Inferior parietal cortex (tissue), 1 donor: Measurements from ENCODE around the gene MRPL45.

Source experiments
- DNase-seq: peaks from one replicate; pipeline ENCODE4 v3.0.0-alpha.2; 2016; ENCODE audit errors: extremely low spot score

The MRPL45 gene

DNA sequence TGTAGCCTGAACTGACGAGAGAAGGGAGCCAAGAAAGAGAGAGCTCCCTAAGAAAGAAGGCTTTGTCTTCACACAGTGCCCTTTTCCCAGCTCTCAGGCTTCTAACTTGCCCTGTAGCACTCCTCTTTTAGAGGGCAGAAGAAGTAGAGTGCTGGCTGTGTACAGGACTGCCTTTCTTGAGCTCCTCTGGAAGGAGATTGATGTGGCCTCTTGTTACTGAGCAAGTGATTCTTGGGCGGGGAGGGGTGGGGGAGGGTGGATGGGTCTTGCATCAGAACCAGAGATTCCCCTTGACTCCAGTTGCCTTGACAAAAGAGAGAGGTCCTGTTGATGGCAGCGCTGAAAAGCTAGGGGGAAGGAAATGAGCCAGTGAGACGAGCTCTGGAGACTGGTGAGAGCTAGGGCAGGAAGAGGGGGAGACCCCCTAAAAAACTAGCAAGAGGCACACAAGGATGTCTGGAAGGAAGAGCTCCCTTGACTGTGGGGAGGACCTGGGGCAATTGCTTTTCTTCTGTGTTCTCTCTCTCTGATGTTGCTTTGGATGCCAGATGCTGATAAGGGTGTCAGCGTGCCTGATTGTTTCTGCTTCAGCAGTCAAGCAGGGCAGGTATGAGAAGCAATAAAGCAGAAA is 28.4 kb downstream of the MRPL45 start:
- DNase-seq, result no peak

DNA sequence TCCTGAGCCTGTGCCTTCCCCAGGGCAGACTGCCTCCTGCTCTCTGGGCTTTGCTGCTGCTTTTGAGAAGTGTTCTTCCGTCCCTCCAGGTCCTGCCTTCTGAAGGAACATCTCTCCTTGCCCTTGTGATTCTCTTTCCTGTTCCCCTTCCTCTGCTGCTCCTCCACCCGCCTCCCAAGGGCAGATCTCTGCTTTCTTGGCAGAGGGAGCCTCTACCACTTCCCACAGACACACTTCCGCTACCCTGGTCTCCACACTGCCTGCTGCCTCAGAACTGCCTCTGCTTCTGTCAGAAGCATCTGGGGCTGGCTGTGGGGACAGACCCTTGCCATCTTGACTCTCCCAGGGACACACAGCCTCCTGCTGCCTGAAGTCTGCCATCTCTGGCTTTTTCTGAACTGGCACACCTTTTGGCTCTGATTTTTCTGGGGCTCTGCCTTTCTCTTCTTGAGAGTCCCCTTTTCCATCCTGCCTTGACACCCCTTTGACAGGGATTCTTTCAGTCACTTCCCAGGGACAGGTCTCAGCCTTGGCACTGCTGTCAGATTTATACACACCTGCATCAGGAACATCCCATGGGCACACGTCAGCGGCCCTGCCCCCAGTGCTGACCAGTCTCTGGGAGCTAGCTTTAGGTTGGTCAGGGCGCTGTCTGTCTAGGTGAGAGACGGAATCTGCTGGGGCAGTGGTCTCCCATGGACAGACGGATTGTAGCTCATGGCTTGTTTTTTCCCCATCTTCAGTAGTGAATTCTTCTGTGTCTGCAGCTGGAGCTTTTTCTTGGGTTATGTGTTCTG is 30.2 kb downstream of the MRPL45 start:
- no peak for DNase-seq

- no peak for DNase-seq
Measured at GRCh38 chr17:38327936-38328335, 31.0 kb downstream of the MRPL45 start.

GRCh38 chr17:38328620-38329019 is 31.7 kb downstream of the MRPL45 start:
- DNase-seq, result no peak

GRCh38 chr17:38329284-38329683 is 32.3 kb downstream of the MRPL45 start:
- no peak for DNase-seq

GRCh38 chr17:38329808-38330730 is 33.1 kb downstream of the MRPL45 start:
- DNase-seq, result no peak

DNA sequence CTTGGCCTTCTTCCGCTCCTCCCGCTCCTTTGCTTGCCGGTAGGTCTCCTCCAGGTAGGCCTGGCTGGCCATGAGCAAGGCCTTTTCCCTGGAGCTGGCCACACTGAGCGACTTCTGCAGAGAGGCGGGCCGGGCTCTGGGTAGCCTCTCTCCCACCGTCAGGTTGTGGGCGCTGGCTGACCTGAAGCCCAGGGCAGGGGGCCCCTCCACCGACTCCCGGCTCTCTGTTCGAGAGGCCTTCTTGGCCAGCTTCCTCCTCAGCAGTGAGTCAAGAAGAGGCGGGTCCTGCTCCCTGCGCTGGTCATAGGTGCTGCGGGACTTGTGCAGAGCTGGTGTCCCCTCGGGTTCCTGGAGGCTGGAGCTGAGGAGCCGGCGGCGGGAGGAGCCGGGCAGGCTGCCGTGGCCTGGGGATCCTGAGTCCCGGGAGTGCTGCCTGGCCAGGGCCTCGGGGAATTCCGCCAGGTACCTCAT is 34.0 kb downstream of the MRPL45 start:
- no peak for DNase-seq

DNA sequence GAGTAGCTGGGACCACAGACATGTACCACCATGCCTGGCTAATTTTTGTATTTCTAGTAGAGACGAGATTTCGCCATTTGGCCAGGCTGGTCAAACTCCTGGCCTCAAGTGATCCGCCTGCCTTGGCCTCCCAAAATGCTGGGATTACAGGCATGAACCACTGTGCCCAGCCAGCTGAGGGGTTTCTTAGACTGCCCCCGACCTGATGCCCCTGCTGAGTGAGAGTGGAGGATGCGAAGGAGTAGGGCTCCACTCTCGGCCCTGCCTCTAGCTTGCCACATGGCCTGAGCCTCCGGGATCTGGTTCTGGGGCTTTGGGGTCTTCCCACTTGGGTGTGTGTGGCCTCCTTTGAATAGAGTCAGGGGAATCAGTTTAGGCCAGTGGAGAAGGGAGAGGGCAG is 35.8 kb downstream of the MRPL45 start:
- DNase-seq, result no peak

DNA sequence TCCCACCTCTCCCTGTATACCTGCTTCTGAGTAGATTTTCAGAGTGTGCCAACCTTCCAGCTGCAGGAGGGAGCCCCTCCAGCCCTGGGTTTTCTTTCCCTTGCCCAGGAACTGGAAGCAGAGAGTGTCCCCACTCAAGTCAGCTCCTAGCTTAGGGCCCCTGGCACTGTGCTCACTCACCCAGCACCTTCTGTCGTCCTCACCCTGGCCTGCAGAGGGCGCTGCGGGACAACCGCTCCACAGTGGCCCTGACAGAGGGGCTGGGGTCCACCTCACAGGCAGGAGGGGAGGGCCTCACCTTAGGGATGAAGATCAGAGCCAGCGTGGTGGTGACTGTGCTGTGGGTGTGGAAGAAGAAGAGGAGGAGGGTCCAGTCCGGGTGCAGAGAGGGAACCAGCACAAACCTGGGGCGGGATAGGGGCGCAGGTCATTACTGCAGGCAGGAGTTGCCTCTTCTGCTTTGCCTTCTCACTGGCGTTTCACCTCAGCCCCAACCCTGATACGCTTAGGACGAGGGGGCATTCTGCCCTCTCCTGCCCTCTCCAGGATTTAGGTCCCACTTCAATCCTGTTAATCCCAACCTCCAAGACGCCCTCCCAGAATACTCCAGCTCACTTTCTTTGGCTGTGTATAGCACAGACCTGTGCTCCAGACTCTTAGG is 36.8 kb downstream of the MRPL45 start:
- DNase-seq, result no peak

- no peak for DNase-seq
Measured at GRCh38 chr17:38334480-38335364, 37.8 kb downstream of the MRPL45 start.

GRCh38 chr17:38336838-38337237 is 39.9 kb downstream of the MRPL45 start:
- DNase-seq, result no peak

DNA sequence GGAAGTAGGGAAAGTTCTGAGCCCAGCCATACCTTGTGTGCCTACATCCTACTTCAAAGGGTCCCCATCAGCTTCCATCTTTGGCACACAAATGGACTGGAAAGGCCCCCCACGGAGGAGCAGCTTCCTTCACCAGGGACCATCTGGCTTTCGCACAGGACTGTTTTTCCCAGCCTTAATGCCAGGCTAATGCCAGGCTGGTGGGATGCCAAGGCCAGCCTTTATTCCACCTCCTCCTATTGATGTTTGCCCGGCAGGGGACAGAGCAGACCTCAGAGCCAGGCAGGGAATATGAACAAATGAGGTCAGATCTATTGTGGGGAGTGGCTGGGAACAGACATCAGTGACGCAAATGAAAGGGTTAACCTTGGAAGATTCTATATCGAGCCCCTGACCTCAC is 41.1 kb downstream of the MRPL45 start:
- no peak for DNase-seq

DNA sequence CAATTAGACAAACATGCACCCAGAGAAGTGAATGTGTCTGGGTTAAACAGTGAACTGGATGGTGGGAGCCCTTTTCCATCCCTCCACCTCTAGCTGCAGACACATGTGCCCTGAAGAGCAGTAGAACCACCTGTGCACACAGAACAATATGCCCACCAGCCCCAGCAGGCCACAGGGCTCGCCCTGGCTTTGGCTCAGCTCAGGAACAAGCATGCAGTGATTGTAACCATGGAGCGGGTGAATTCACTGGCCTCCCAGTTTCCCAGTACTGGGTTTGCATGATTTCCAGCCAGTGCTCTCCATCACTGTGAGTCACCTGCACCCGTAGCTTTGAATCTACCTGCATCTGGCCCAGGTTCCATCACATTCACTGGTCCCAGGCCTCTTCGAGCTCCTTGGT is 41.6 kb downstream of the MRPL45 start:
- no peak for DNase-seq

GRCh38 chr17:38339891-38340290 is 42.9 kb downstream of the MRPL45 start:
- no peak for DNase-seq

DNA sequence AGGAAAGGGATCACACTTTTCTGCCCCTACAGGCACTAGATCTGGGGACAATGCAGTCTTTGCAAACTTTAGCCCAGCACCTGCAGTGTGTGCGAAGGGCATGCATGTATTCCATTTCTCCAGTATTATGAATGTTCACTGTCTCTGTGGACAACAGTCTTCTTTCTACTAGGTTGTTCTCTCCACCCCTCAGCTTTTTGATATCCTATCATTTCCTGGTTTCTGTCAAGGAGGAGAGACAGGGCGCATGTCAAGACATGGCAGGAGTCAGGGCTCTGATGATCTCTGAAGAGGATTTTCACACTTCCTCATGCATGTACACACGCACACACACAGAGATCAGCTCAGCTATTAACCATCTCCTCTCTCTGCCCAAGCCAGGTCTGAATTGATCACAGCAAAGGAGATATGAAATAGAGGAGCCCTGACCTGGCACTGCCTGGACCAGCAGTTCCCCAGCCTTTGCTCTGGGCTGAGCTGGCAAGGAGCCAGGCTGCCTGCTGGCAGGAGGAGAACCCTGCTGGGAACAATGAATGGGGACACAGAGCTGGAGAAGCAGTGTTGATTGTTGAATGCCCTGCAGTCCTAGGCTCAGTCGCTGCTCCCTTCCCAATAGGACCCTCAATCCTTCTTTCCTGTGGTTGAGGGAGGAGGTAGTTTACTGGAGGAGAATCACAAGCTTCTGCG is 44.2 kb downstream of the MRPL45 start:
- peak; percentile 76 for DNase-seq

GRCh38 chr17:38342886-38343607 is 46.1 kb downstream of the MRPL45 start:
- DNase-seq, result no peak

GRCh38 chr17:38343608-38344419 is 46.8 kb downstream of the MRPL45 start, which contains the start of gene GPR179:
TSS of gene GPR179 (minus strand) at chr17:38343956. CDS start at chr17:38343789, 167 bp downstream.
- DNase-seq, result no peak

GRCh38 chr17:38344420-38344745 is 47.4 kb downstream of the MRPL45 start:
- no peak for DNase-seq

DNA sequence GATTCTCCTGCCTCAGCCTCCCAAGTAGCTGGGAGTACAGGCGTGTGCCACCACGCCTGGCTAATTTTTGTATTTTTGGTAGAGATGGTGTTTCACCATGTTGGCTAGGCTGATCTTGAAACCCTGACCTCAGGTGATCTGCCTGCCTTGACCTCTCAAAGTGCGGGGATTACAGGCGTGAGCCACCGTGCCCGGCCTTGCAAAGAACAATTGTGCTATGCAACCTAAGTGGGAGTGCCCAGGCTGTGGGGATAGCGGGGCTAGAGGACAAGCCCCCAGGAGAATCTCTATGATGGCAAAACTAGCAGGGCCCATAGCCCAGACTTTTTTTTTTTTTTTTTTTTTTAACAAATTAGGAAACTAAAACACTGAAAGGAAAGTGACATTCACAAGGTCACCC is 48.8 kb downstream of the MRPL45 start:
- no peak for DNase-seq
